Neuronal stem cell (in vitro differentiated cells): ENCODE measurements around the gene PLEKHH2.

Experiments used
- DNase-seq: peaks from one replicate; pipeline ENCODE4 v3.0.0-alpha.2; 2013; ENCODE audit warnings: low spot score
- H2AFZ ChIP-seq: one replicate; pipeline ENCODE4 v1.6.1; 2013; ENCODE audit warnings: mild to moderate bottlenecking, low read length, inconsistent platforms
- H2AK5ac ChIP-seq: 2 replicates; pipeline ENCODE4 v1.6.1; 2013; ENCODE audit warnings: low read depth, mild to moderate bottlenecking, inconsistent platforms, low read length, moderate library complexity, mixed read lengths
- H2BK120ac ChIP-seq: 2 replicates; pipeline ENCODE4 v1.6.1; 2013; ENCODE audit warnings: low read depth, mild to moderate bottlenecking, inconsistent platforms, low read length, moderate library complexity, mixed read lengths
- H2BK12ac ChIP-seq: one replicate; pipeline ENCODE4 v1.6.1; 2013; ENCODE audit warnings: low read length, inconsistent platforms
- H2BK15ac ChIP-seq: 2 replicates; pipeline ENCODE4 v1.6.1; 2013; ENCODE audit warnings: mild to moderate bottlenecking, low read length, inconsistent platforms, mixed read lengths
- H2BK5ac ChIP-seq: one replicate; pipeline ENCODE4 v1.6.1; 2013; ENCODE audit warnings: inconsistent platforms, mild to moderate bottlenecking, low read length, moderate library complexity
- H3K14ac ChIP-seq: one replicate; pipeline ENCODE4 v1.6.1; 2013; ENCODE audit warnings: low read length, inconsistent platforms
- H3K18ac ChIP-seq: 2 replicates; pipeline ENCODE4 v1.6.1; 2013; ENCODE audit warnings: low read length, inconsistent platforms
- H3K23ac ChIP-seq: 2 replicates; pipeline ENCODE4 v1.6.1; 2013; ENCODE audit warnings: low read depth, mild to moderate bottlenecking, mixed read lengths, low read length, inconsistent platforms; ENCODE audit not compliant: poor library complexity
- H3K27ac ChIP-seq: replicated peaks from 3 replicates; pipeline ENCODE4 v1.5.1; 2013; ENCODE audit warnings: low read length, inconsistent platforms
- H3K27me3 ChIP-seq, 3 experiments: 2 replicates each; pipeline ENCODE4 v1.6.1; 2013; ENCODE audit warnings: low read length in 3 of 3, mild to moderate bottlenecking in 2 of 3, inconsistent platforms in 1 of 3, low read depth in 1 of 3, mixed read lengths in 1 of 3, moderate library complexity in 1 of 3; ENCODE audit not compliant: control insufficient read depth in 3 of 3, insufficient read depth in 3 of 3
- H3K36me3 ChIP-seq, 2 donors: replicated peaks in 1 of 2; 2 replicates each; pipeline ENCODE4 v1.6.1; 2013; ENCODE audit warnings: low read length in 2 of 2; ENCODE audit not compliant: control insufficient read depth in 2 of 2, insufficient read depth in 2 of 2
- H3K4ac ChIP-seq: 2 replicates; pipeline ENCODE4 v1.6.1; 2013; ENCODE audit warnings: inconsistent platforms, mild to moderate bottlenecking, low read length, moderate library complexity
- H3K4me1 ChIP-seq, 2 donors: 1 replicate in 1 of 2; 2 replicates in 1 of 2; pipeline ENCODE4 v1.6.1; 2013; ENCODE audit warnings: low read length in 2 of 2, low read depth in 1 of 2; ENCODE audit not compliant: control insufficient read depth in 2 of 2, insufficient read depth in 1 of 2
- H3K4me2 ChIP-seq: one replicate; pipeline ENCODE4 v1.6.1; 2013; ENCODE audit warnings: mild to moderate bottlenecking, low read length, inconsistent platforms; ENCODE audit not compliant: insufficient read depth, poor library complexity, severe bottlenecking
- H3K4me3 ChIP-seq, 2 donors: 2 replicates each; pipeline ENCODE4 v1.5.1; 2013; ENCODE audit warnings: low read length in 2 of 2, mild to moderate bottlenecking in 2 of 2, inconsistent platforms in 1 of 2, moderate library complexity in 1 of 2
- H3K79me1 ChIP-seq: one replicate; pipeline ENCODE4 v1.6.1; 2013; ENCODE audit warnings: low read depth, mild to moderate bottlenecking, inconsistent platforms, low read length, moderate library complexity
- H3K9ac ChIP-seq: one replicate; pipeline ENCODE4 v1.6.1; 2013; ENCODE audit warnings: mild to moderate bottlenecking, low read depth, low read length, inconsistent platforms; ENCODE audit not compliant: poor library complexity
- H3K9me3 ChIP-seq, 2 donors: replicated peaks in 1 of 2; 2 replicates each; pipeline versions ENCODE3 to v1.6.1; 2013; ENCODE audit warnings: low read length in 2 of 2, mild to moderate bottlenecking in 2 of 2, inconsistent platforms in 1 of 2, low read depth in 1 of 2, mixed read lengths in 1 of 2, moderate library complexity in 1 of 2; ENCODE audit not compliant: control insufficient read depth in 2 of 2, insufficient read depth in 1 of 2
- H4K8ac ChIP-seq: one replicate; pipeline ENCODE4 v1.6.1; 2013; ENCODE audit warnings: low read depth, mild to moderate bottlenecking, inconsistent platforms, low read length, moderate library complexity
- H4K91ac ChIP-seq: one replicate; pipeline ENCODE4 v1.6.1; 2013; ENCODE audit warnings: low read length, low read depth, mild to moderate bottlenecking, inconsistent platforms; ENCODE audit not compliant: poor library complexity
- WGBS, 2 donors: extraction: QIAGEN DNeasy Blood & Tissue Kit; methylation state at CpG; one replicate each; pipeline ENCODE4 v1.1.7; 2013; ENCODE audit warnings: missing lambda C conversion rate in 2 of 2, mixed read lengths in 1 of 2; ENCODE audit not compliant: insufficient read length in 2 of 2, insufficient replicate concordance in 1 of 2; ENCODE audit errors: extremely low coverage in 2 of 2; 5-methylcytosine and 5-hydroxymethylcytosine counted together

The PLEKHH2 gene

GRCh38 chr2:43717322-43717721, 80.3 kb downstream of the PLEKHH2 start:
- no peaks in the 10 kb centered on the region for H3K79me1 ChIP-seq
- no peaks in the 10 kb centered on the region for H3K4me1 ChIP-seq
- no peaks in the 10 kb centered on the region for H3K9me3 ChIP-seq
- no peak overlapping the region for H3K23ac ChIP-seq
- DNase-seq: no peak
- H4K91ac ChIP-seq: no peak overlapping the region
- no peak overlapping the region for H2BK12ac ChIP-seq
- no peak overlapping the region for H3K9ac ChIP-seq
- no peak overlapping the region for H2BK15ac ChIP-seq
- no peak overlapping the region for H4K8ac ChIP-seq
- no peak overlapping the region for H3K14ac ChIP-seq
- H3K4me2 ChIP-seq: no peak overlapping the region
- H2BK5ac ChIP-seq: no peak overlapping the region
- no peak overlapping the region for H3K4ac ChIP-seq
- H3K27me3 ChIP-seq: no peaks in the 10 kb centered on the region
- no peak overlapping the region for H2AK5ac ChIP-seq
- no peak overlapping the region for H3K18ac ChIP-seq
- H2AFZ ChIP-seq: no peak overlapping the region
- no peak overlapping the region for H2BK120ac ChIP-seq
- no peak overlapping the region for H3K4me3 ChIP-seq
- no peak overlapping the region for H3K27ac ChIP-seq
- H3K36me3 ChIP-seq: no peaks in the 10 kb centered on the region

- Histone ChIP-seq H3K4me2 (no peak overlapping the region), H2BK120ac (no peak overlapping the region), H3K23ac (no peak overlapping the region), H3K79me1 (no peaks in the 10 kb centered on the region), H3K18ac (no peak overlapping the region), H3K4me3 (no peak overlapping the region), H3K36me3 (no peaks in the 10 kb centered on the region), H2BK12ac (no peak overlapping the region), H4K8ac (no peak overlapping the region), H3K9me3 (no peaks in the 10 kb centered on the region), H3K9ac (no peak overlapping the region), H4K91ac (no peak overlapping the region), H2AFZ (no peak overlapping the region), H3K4me1 (no peaks in the 10 kb centered on the region), H3K14ac (no peak overlapping the region), H2BK5ac (no peak overlapping the region), H3K27ac (no peak overlapping the region), H2BK15ac (no peak overlapping the region), H2AK5ac (no peak overlapping the region), H3K4ac (no peak overlapping the region), H3K27me3 (no peaks in the 10 kb centered on the region)
- no peak for DNase-seq
- no CpG with 5 or more reads among the region's 5 CpGs for WGBS, 2 donors
Observed at GRCh38 chr2:43718530-43719124, 81.6 kb downstream of the PLEKHH2 start.

GRCh38 chr2:43724728-43725526, 87.9 kb downstream of the PLEKHH2 start:
- Histone ChIP-seq H3K18ac (peak overlapping the region; percentile 2), H2AK5ac (no peak overlapping the region), H3K9me3 (no peaks in the 10 kb centered on the region), H2BK120ac (no peak overlapping the region), H3K4me3 (no peak overlapping the region), H3K23ac (no peak overlapping the region), H4K8ac (no peak overlapping the region), H3K36me3 (no peaks in the 10 kb centered on the region), H2BK12ac (no peak overlapping the region), H3K4me1 (peaks cover 0 to 4% of the 10 kb centered on the region in 2 donors), H3K9ac (no peak overlapping the region), H2BK15ac (no peak overlapping the region), H3K79me1 (no peaks in the 10 kb centered on the region), H2AFZ (peak overlapping the region; percentile 50), H3K27me3 (no peaks in the 10 kb centered on the region), H2BK5ac (no peak overlapping the region), H3K27ac (no peak overlapping the region), H3K4ac (no peak overlapping the region), H4K91ac (no peak overlapping the region), H3K14ac (no peak overlapping the region), H3K4me2 (no peak overlapping the region)
- no CpG with 5 or more reads among the region's 4 CpGs for WGBS, 2 donors
- no peak for DNase-seq

GRCh38 chr2:43725711-43726246, 88.7 kb downstream of the PLEKHH2 start:
- no peak overlapping the region for H4K8ac ChIP-seq
- H3K4me3 ChIP-seq: no peak overlapping the region
- no peaks in the 10 kb centered on the region for H3K79me1 ChIP-seq
- no peak overlapping the region for H2AFZ ChIP-seq
- no peaks in the 10 kb centered on the region for H3K9me3 ChIP-seq
- H3K4me1 ChIP-seq: peaks cover 0 to 4% of the 10 kb centered on the region in 2 donors
- no peak overlapping the region for H2AK5ac ChIP-seq
- no peak overlapping the region for H2BK15ac ChIP-seq
- H2BK12ac ChIP-seq: no peak overlapping the region
- H4K91ac ChIP-seq: no peak overlapping the region
- H3K27ac ChIP-seq: no peak overlapping the region
- no peaks in the 10 kb centered on the region for H3K36me3 ChIP-seq
- H2BK5ac ChIP-seq: no peak overlapping the region
- DNase-seq: no peak
- no peak overlapping the region for H3K14ac ChIP-seq
- no CpG with 5 or more reads among the region's 3 CpGs for WGBS, 2 donors
- H3K27me3 ChIP-seq: no peaks in the 10 kb centered on the region
- no peak overlapping the region for H3K18ac ChIP-seq
- no peak overlapping the region for H3K9ac ChIP-seq
- no peak overlapping the region for H3K23ac ChIP-seq
- H2BK120ac ChIP-seq: no peak overlapping the region
- no peak overlapping the region for H3K4me2 ChIP-seq
- no peak overlapping the region for H3K4ac ChIP-seq
